IPS-18a (cell line): Measurements from ENCODE around the gene NUP133.
"Not testable (repeated sequence)": the region's sequence is repeated elsewhere in the genome, so short reads cannot be mapped to it uniquely, and the experiment has no call there.

ENCODE experiments used
- H3K27ac ChIP-seq: one replicate; pipeline ENCODE4 v1.5.1; 2013; ENCODE audit warnings: low read length
- H3K27me3 ChIP-seq: one replicate; pipeline ENCODE4 v1.6.1; 2013; ENCODE audit warnings: mild to moderate bottlenecking, low read length; ENCODE audit not compliant: control insufficient read depth, insufficient read depth
- H3K36me3 ChIP-seq: one replicate; pipeline ENCODE4 v1.6.1; 2013; ENCODE audit warnings: low read depth, low read length; ENCODE audit not compliant: control insufficient read depth
- H3K4me1 ChIP-seq: one replicate; pipeline ENCODE4 v1.6.1; 2013; ENCODE audit warnings: low read depth, low read length; ENCODE audit not compliant: control insufficient read depth
- H3K4me3 ChIP-seq: one replicate; pipeline ENCODE4 v1.5.1; 2013; ENCODE audit warnings: low read length
- H3K9ac ChIP-seq: one replicate; pipeline ENCODE4 v1.6.1; 2013; ENCODE audit warnings: mild to moderate bottlenecking, low read length, moderate library complexity
- H3K9me3 ChIP-seq: one replicate; pipeline ENCODE4 v1.6.1; 2013; ENCODE audit warnings: low read depth, low read length; ENCODE audit not compliant: control insufficient read depth

The NUP133 gene

GRCh38 chr1:229507502-229507901 lies 639 bp downstream of the NUP133 start:
- peaks cover 8% of the 10 kb centered on the region for H3K36me3 ChIP-seq
- H3K27ac ChIP-seq: peak overlapping the region; percentile 67

GRCh38 chr1:229506633-229507032 lies 1.5 kb downstream of the NUP133 start:
- Histone ChIP-seq H3K4me1 (peaks cover 6% of the 10 kb centered on the region), H3K36me3 (peaks cover 13% of the 10 kb centered on the region), H3K9me3 (no peaks in the 10 kb centered on the region), H3K4me3 (peak overlapping the region; percentile 99), H3K9ac (peak overlapping the region; percentile 94), H3K27ac (no peak overlapping the region), H3K27me3 (no peaks in the 10 kb centered on the region)

More at GRCh38 chr1:229507502-229507901, 639 bp downstream of the NUP133 start:
- H3K4me1 ChIP-seq: peaks cover 6% of the 10 kb centered on the region
- no peaks in the 10 kb centered on the region for H3K27me3 ChIP-seq
- no peaks in the 10 kb centered on the region for H3K9me3 ChIP-seq
- H3K4me3 ChIP-seq: peak overlapping the region; percentile 99
- H3K9ac ChIP-seq: peak overlapping the region; percentile 94

GRCh38 chr1:229495782-229496181 lies 12.4 kb downstream of the NUP133 start:
- Histone ChIP-seq H3K9me3 (no peaks in the 10 kb centered on the region), H3K9ac (no peak overlapping the region), H3K27me3 (no peaks in the 10 kb centered on the region), H3K36me3 (peaks cover 79% of the 10 kb centered on the region), H3K27ac (no peak overlapping the region), H3K4me3 (no peak overlapping the region), H3K4me1 (no peaks in the 10 kb centered on the region)

GRCh38 chr1:229487181-229487580 lies 21.0 kb downstream of the NUP133 start:
- Histone ChIP-seq H3K36me3 (peaks cover 75% of the 10 kb centered on the region), H3K27me3 (no peaks in the 10 kb centered on the region), H3K27ac (no peak overlapping the region), H3K4me1 (no peaks in the 10 kb centered on the region), H3K9ac (no peak overlapping the region), H3K4me3 (no peak overlapping the region), H3K9me3 (no peaks in the 10 kb centered on the region)

- H3K27me3 ChIP-seq: no peaks in the 10 kb centered on the region
- H3K4me3 ChIP-seq: no peak overlapping the region
- no peak overlapping the region for H3K9ac ChIP-seq
- H3K9me3 ChIP-seq: no peaks in the 10 kb centered on the region
- H3K36me3 ChIP-seq: peaks cover 72% of the 10 kb centered on the region
- no peak overlapping the region for H3K27ac ChIP-seq
- no peaks in the 10 kb centered on the region for H3K4me1 ChIP-seq
Measured at GRCh38 chr1:229485318-229485717, 22.8 kb downstream of the NUP133 start.

GRCh38 chr1:229482511-229482910 lies 25.6 kb downstream of the NUP133 start:
- H3K36me3 ChIP-seq: peaks cover 58% of the 10 kb centered on the region
- H3K9me3 ChIP-seq: no peaks in the 10 kb centered on the region
- H3K4me1 ChIP-seq: no peaks in the 10 kb centered on the region
- no peaks in the 10 kb centered on the region for H3K27me3 ChIP-seq
- no peak overlapping the region for H3K27ac ChIP-seq
- no peak overlapping the region for H3K9ac ChIP-seq
- H3K4me3 ChIP-seq: no peak overlapping the region

- no peaks in the 10 kb centered on the region for H3K4me1 ChIP-seq
- peaks cover 52% of the 10 kb centered on the region for H3K36me3 ChIP-seq
- H3K4me3 ChIP-seq: no peak overlapping the region
- H3K9ac ChIP-seq: no peak overlapping the region
- no peak overlapping the region for H3K27ac ChIP-seq
- H3K9me3 ChIP-seq: no peaks in the 10 kb centered on the region
- no peaks in the 10 kb centered on the region for H3K27me3 ChIP-seq
Measured at GRCh38 chr1:229480495-229480894, 27.6 kb downstream of the NUP133 start.

- Histone ChIP-seq H3K9me3 (no peaks in the 10 kb centered on the region), H3K4me1 (no peaks in the 10 kb centered on the region), H3K9ac (no peak overlapping the region), H3K36me3 (peaks cover 51% of the 10 kb centered on the region), H3K27me3 (no peaks in the 10 kb centered on the region), H3K4me3 (no peak overlapping the region), H3K27ac (no peak overlapping the region)
Measured at GRCh38 chr1:229479660-229480399, 28.3 kb downstream of the NUP133 start.

- Histone ChIP-seq H3K9ac (no peak overlapping the region), H3K27me3 (no peaks in the 10 kb centered on the region), H3K9me3 (no peaks in the 10 kb centered on the region), H3K4me3 (no peak overlapping the region), H3K4me1 (no peaks in the 10 kb centered on the region), H3K27ac (no peak overlapping the region), H3K36me3 (peaks cover 57% of the 10 kb centered on the region)
Measured at GRCh38 chr1:229478852-229479251, 29.3 kb downstream of the NUP133 start.

- H3K27me3 ChIP-seq, H3K9ac ChIP-seq, H3K9me3 ChIP-seq, H3K27ac ChIP-seq, H3K4me3 ChIP-seq, H3K4me1 ChIP-seq: not testable (repeated sequence)
- peaks cover 49% of the 10 kb centered on the region for H3K36me3 ChIP-seq
Measured at GRCh38 chr1:229475859-229476258, 32.3 kb downstream of the NUP133 start.

GRCh38 chr1:229474509-229474908 lies 33.6 kb downstream of the NUP133 start:
- Histone ChIP-seq H3K9me3 (no peaks in the 10 kb centered on the region), H3K27ac (no peak overlapping the region), H3K27me3 (no peaks in the 10 kb centered on the region), H3K36me3 (peaks cover 55% of the 10 kb centered on the region), H3K9ac (no peak overlapping the region), H3K4me3 (no peak overlapping the region), H3K4me1 (no peaks in the 10 kb centered on the region)

- H3K9ac ChIP-seq: no peak overlapping the region
- peaks cover 57% of the 10 kb centered on the region for H3K36me3 ChIP-seq
- H3K27me3 ChIP-seq: no peaks in the 10 kb centered on the region
- H3K9me3 ChIP-seq: no peaks in the 10 kb centered on the region
- H3K27ac ChIP-seq: no peak overlapping the region
- H3K4me3 ChIP-seq: no peak overlapping the region
- H3K4me1 ChIP-seq: no peaks in the 10 kb centered on the region
Measured at GRCh38 chr1:229471175-229471574, 37.0 kb downstream of the NUP133 start.
